ENCODE data around the gene A3GALT2.

Gene A3GALT2

GRCh38 chr1:33320619-33321165 is at the start of gene A3GALT2:
Gene A3GALT2 (minus strand): TSS chr1:33321098. CDS start chr1:33321098, 0 bp downstream.
- no peaks in the 10 kb centered on the region for H3K9me3 ChIP-seq (ENCODE audit: control insufficient read depth in 2 of 2, low read length in 2 of 2)
- H3K4me1 ChIP-seq (ENCODE audit: control insufficient read depth in 2 of 2, insufficient read depth in 2 of 2, low read length in 2 of 2) = no peaks in the 10 kb centered on the region
- no peak within 1 kb of the TSS for H3K9ac ChIP-seq (ENCODE audit: low read depth in 1 of 2, low read length in 2 of 2)
- peaks cover 29 to 30% of the 10 kb centered on the region in 2 donors for H3K36me3 ChIP-seq (ENCODE audit: control insufficient read depth in 2 of 2, insufficient read depth in 2 of 2, low read length in 2 of 2)
- H3K27ac ChIP-seq (ENCODE audit: low read depth in 2 of 2, low read length in 2 of 2) = no peak within 1 kb of the TSS
- no peaks in the 10 kb centered on the region for H3K27me3 ChIP-seq (ENCODE audit: control insufficient read depth in 2 of 2, insufficient read depth in 2 of 2, low read length in 2 of 2)
- no peak within 1 kb of the TSS for H3K4me3 ChIP-seq (ENCODE audit: low read length in 2 of 2)

DNA sequence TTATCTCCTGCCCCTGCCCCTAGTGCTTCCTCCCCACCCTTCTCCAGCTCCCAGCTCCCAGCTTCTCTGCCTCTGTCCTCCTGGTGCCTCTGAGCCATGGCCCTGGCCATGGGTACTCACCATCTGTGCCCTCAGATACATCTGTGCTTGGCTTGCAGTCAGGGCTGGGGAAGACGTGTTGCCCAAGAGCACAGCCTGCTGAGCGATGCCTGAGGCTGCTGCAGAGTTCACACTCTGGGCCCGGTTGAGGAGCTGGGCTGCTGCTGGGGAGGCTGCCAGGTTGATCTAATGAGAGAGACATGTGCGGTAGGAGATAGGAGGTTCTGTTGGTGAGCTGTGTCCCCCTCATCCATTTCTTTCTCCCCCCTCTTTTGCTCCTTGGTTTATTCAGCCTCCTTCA is 49.4 kb upstream of the A3GALT2 start:
- H3K9ac ChIP-seq (ENCODE audit: low read depth in 1 of 2, low read length in 2 of 2) = no peak overlapping the region

GRCh38 chr1:33369764-33370163 is 48.9 kb upstream of the A3GALT2 start:
- no peak overlapping the region for H3K9ac ChIP-seq (ENCODE audit: low read depth in 1 of 2, low read length in 2 of 2)
- H3K4me1 ChIP-seq (ENCODE audit: control insufficient read depth in 2 of 2, insufficient read depth in 2 of 2, low read length in 2 of 2) = peaks cover 0 to 9% of the 10 kb centered on the region in 2 donors
- no peak overlapping the region for H3K4me3 ChIP-seq (ENCODE audit: low read length in 2 of 2)
- no peaks in the 10 kb centered on the region for H3K36me3 ChIP-seq (ENCODE audit: control insufficient read depth in 2 of 2, insufficient read depth in 2 of 2, low read length in 2 of 2)
- H3K27ac ChIP-seq (ENCODE audit: low read depth in 2 of 2, low read length in 2 of 2) = no peak overlapping the region
- H3K9me3 ChIP-seq (ENCODE audit: control insufficient read depth in 2 of 2, low read length in 2 of 2) = no peaks in the 10 kb centered on the region
- H3K27me3 ChIP-seq (ENCODE audit: control insufficient read depth in 2 of 2, insufficient read depth in 2 of 2, low read length in 2 of 2) = no peaks in the 10 kb centered on the region

More for the DNA sequence above, 49.4 kb upstream of the A3GALT2 start:
- H3K9me3 ChIP-seq (ENCODE audit: control insufficient read depth in 2 of 2, low read length in 2 of 2) = no peaks in the 10 kb centered on the region
- peaks cover 0 to 8% of the 10 kb centered on the region in 2 donors for H3K4me1 ChIP-seq (ENCODE audit: control insufficient read depth in 2 of 2, insufficient read depth in 2 of 2, low read length in 2 of 2)
- H3K4me3 ChIP-seq (ENCODE audit: low read length in 2 of 2) = no peak overlapping the region
- H3K27ac ChIP-seq (ENCODE audit: low read depth in 2 of 2, low read length in 2 of 2) = no peak overlapping the region
- H3K36me3 ChIP-seq (ENCODE audit: control insufficient read depth in 2 of 2, insufficient read depth in 2 of 2, low read length in 2 of 2) = no peaks in the 10 kb centered on the region
- no peaks in the 10 kb centered on the region for H3K27me3 ChIP-seq (ENCODE audit: control insufficient read depth in 2 of 2, insufficient read depth in 2 of 2, low read length in 2 of 2)

DNA sequence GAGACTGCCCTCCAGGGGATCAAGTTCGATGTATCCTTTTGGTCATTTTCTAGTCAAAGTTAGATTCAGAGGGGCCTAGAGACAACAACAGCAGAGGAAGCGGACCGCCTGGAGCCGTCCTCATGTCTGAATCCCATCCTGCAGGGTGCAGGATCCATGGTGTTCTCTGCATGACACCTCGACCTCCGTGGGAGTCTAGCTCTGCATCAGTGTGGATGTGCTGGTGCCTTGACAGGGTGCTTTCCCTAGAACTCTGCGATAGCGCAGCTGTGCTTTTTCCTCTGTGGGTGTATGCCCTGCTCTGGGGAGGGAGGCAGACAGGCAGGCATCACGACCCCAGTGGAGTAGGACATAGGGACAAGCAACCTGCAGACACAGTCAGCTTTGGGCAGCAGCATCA is 48.2 kb upstream of the A3GALT2 start:
- Histone ChIP-seq H3K4me1 (ENCODE audit: control insufficient read depth in 2 of 2, insufficient read depth in 2 of 2, low read length in 2 of 2) (peaks cover 0 to 13% of the 10 kb centered on the region in 2 donors), H3K27me3 (ENCODE audit: control insufficient read depth in 2 of 2, insufficient read depth in 2 of 2, low read length in 2 of 2) (no peaks in the 10 kb centered on the region), H3K9me3 (ENCODE audit: control insufficient read depth in 2 of 2, low read length in 2 of 2) (no peaks in the 10 kb centered on the region), H3K4me3 (ENCODE audit: low read length in 2 of 2) (no peak overlapping the region), H3K9ac (ENCODE audit: low read depth in 1 of 2, low read length in 2 of 2) (no peak overlapping the region), H3K27ac (ENCODE audit: low read depth in 2 of 2, low read length in 2 of 2) (no peak overlapping the region), H3K36me3 (ENCODE audit: control insufficient read depth in 2 of 2, insufficient read depth in 2 of 2, low read length in 2 of 2) (no peaks in the 10 kb centered on the region)

DNA sequence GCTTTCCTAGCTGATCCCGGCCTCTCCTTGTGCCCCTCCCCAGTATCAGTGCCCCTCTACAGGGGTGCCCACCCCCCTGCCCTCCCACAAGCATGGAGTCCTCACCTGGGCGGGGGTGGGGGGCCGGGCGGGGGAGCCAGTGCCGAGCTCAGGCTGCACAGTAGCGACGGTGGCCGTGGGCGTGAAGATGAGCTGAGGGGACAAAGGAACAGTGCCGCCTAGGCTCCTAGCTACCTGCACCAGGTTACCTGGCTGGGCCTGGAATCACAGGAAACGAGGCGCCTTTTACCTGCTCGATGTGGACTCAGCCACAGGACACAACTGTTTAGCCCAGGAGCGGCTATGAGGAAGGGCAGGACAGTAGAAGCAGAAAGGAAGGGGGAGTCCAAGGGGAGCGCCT is 47.5 kb upstream of the A3GALT2 start:
- H3K9ac ChIP-seq (ENCODE audit: low read depth in 1 of 2, low read length in 2 of 2) = no peak overlapping the region
- H3K36me3 ChIP-seq (ENCODE audit: control insufficient read depth in 2 of 2, insufficient read depth in 2 of 2, low read length in 2 of 2) = no peaks in the 10 kb centered on the region
- H3K9me3 ChIP-seq (ENCODE audit: control insufficient read depth in 2 of 2, low read length in 2 of 2) = no peaks in the 10 kb centered on the region
- no peak overlapping the region for H3K4me3 ChIP-seq (ENCODE audit: low read length in 2 of 2)
- no peaks in the 10 kb centered on the region for H3K27me3 ChIP-seq (ENCODE audit: control insufficient read depth in 2 of 2, insufficient read depth in 2 of 2, low read length in 2 of 2)
- H3K4me1 ChIP-seq (ENCODE audit: control insufficient read depth in 2 of 2, insufficient read depth in 2 of 2, low read length in 2 of 2) = peaks cover 0 to 13% of the 10 kb centered on the region in 2 donors
- H3K27ac ChIP-seq (ENCODE audit: low read depth in 2 of 2, low read length in 2 of 2) = no peak overlapping the region

GRCh38 chr1:33367485-33368405 is 46.8 kb upstream of the A3GALT2 start:
- H3K36me3 ChIP-seq (ENCODE audit: control insufficient read depth in 2 of 2, insufficient read depth in 2 of 2, low read length in 2 of 2) = no peaks in the 10 kb centered on the region
- no peak overlapping the region for H3K9ac ChIP-seq (ENCODE audit: low read depth in 1 of 2, low read length in 2 of 2)
- H3K4me3 ChIP-seq (ENCODE audit: low read length in 2 of 2) = no peak overlapping the region
- H3K27me3 ChIP-seq (ENCODE audit: control insufficient read depth in 2 of 2, insufficient read depth in 2 of 2, low read length in 2 of 2) = no peaks in the 10 kb centered on the region
- no peak overlapping the region for H3K27ac ChIP-seq (ENCODE audit: low read depth in 2 of 2, low read length in 2 of 2)
- no peaks in the 10 kb centered on the region for H3K9me3 ChIP-seq (ENCODE audit: control insufficient read depth in 2 of 2, low read length in 2 of 2)
- H3K4me1 ChIP-seq (ENCODE audit: control insufficient read depth in 2 of 2, insufficient read depth in 2 of 2, low read length in 2 of 2) = peaks cover 0 to 13% of the 10 kb centered on the region in 2 donors

GRCh38 chr1:33366762-33367484 is 46.0 kb upstream of the A3GALT2 start:
- Histone ChIP-seq H3K9me3 (ENCODE audit: control insufficient read depth in 2 of 2, low read length in 2 of 2) (no peaks in the 10 kb centered on the region), H3K36me3 (ENCODE audit: control insufficient read depth in 2 of 2, insufficient read depth in 2 of 2, low read length in 2 of 2) (no peaks in the 10 kb centered on the region), H3K4me1 (ENCODE audit: control insufficient read depth in 2 of 2, insufficient read depth in 2 of 2, low read length in 2 of 2) (peaks cover 0 to 13% of the 10 kb centered on the region in 2 donors), H3K27ac (ENCODE audit: low read depth in 2 of 2, low read length in 2 of 2) (no peak overlapping the region), H3K27me3 (ENCODE audit: control insufficient read depth in 2 of 2, insufficient read depth in 2 of 2, low read length in 2 of 2) (no peaks in the 10 kb centered on the region), H3K9ac (ENCODE audit: low read depth in 1 of 2, low read length in 2 of 2) (no peak overlapping the region), H3K4me3 (ENCODE audit: low read length in 2 of 2) (no peak overlapping the region)

- Histone ChIP-seq H3K27me3 (ENCODE audit: control insufficient read depth in 2 of 2, insufficient read depth in 2 of 2, low read length in 2 of 2) (no peaks in the 10 kb centered on the region), H3K4me3 (ENCODE audit: low read length in 2 of 2) (no peak overlapping the region), H3K27ac (ENCODE audit: low read depth in 2 of 2, low read length in 2 of 2) (peak overlapping the region; percentile 2 to 5), H3K9ac (ENCODE audit: low read depth in 1 of 2, low read length in 2 of 2) (no peak overlapping the region), H3K4me1 (ENCODE audit: control insufficient read depth in 2 of 2, insufficient read depth in 2 of 2, low read length in 2 of 2) (peaks cover 0 to 13% of the 10 kb centered on the region in 2 donors), H3K36me3 (ENCODE audit: control insufficient read depth in 2 of 2, insufficient read depth in 2 of 2, low read length in 2 of 2) (no peaks in the 10 kb centered on the region), H3K9me3 (ENCODE audit: control insufficient read depth in 2 of 2, low read length in 2 of 2) (no peaks in the 10 kb centered on the region)
Measured at GRCh38 chr1:33365560-33365997, 44.7 kb upstream of the A3GALT2 start.

DNA sequence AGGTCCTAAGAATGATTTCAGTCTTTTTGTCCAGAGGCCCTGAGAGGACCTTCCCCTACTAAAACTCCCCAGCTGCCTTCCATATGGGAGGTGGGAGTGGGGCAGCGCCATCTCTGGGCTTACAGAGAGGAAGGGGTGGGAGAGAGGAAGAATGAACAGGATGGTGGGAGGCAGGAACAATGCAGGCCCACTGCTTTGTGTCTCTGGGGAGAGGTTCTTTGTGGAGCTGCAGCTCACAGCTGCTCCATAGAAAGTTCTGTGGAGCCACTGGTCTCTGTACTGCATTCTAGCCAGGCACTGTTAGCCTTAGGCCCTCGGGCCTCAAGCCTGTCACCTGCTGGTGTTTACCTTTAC is 43.6 kb upstream of the A3GALT2 start:
- no peak overlapping the region for H3K4me3 ChIP-seq (ENCODE audit: low read length in 2 of 2)
- no peaks in the 10 kb centered on the region for H3K27me3 ChIP-seq (ENCODE audit: control insufficient read depth in 2 of 2, insufficient read depth in 2 of 2, low read length in 2 of 2)
- H3K9me3 ChIP-seq (ENCODE audit: control insufficient read depth in 2 of 2, low read length in 2 of 2) = no peaks in the 10 kb centered on the region
- peak overlapping the region; percentile 25 to 49 for H3K27ac ChIP-seq (ENCODE audit: low read depth in 2 of 2, low read length in 2 of 2)
- peaks cover 0 to 13% of the 10 kb centered on the region in 2 donors for H3K4me1 ChIP-seq (ENCODE audit: control insufficient read depth in 2 of 2, insufficient read depth in 2 of 2, low read length in 2 of 2)
- no peak overlapping the region for H3K9ac ChIP-seq (ENCODE audit: low read depth in 1 of 2, low read length in 2 of 2)
- H3K36me3 ChIP-seq (ENCODE audit: control insufficient read depth in 2 of 2, insufficient read depth in 2 of 2, low read length in 2 of 2) = no peaks in the 10 kb centered on the region

GRCh38 chr1:33363470-33363861 is 42.6 kb upstream of the A3GALT2 start:
- peak overlapping the region in 1 of 2 donors; percentile 0 for H3K27ac ChIP-seq (ENCODE audit: low read depth in 2 of 2, low read length in 2 of 2)
- no peaks in the 10 kb centered on the region for H3K9me3 ChIP-seq (ENCODE audit: control insufficient read depth in 2 of 2, low read length in 2 of 2)
- H3K4me3 ChIP-seq (ENCODE audit: low read length in 2 of 2) = no peak overlapping the region
- no peaks in the 10 kb centered on the region for H3K36me3 ChIP-seq (ENCODE audit: control insufficient read depth in 2 of 2, insufficient read depth in 2 of 2, low read length in 2 of 2)
- no peak overlapping the region for H3K9ac ChIP-seq (ENCODE audit: low read depth in 1 of 2, low read length in 2 of 2)
- no peaks in the 10 kb centered on the region for H3K27me3 ChIP-seq (ENCODE audit: control insufficient read depth in 2 of 2, insufficient read depth in 2 of 2, low read length in 2 of 2)
- peaks cover 0 to 13% of the 10 kb centered on the region in 2 donors for H3K4me1 ChIP-seq (ENCODE audit: control insufficient read depth in 2 of 2, insufficient read depth in 2 of 2, low read length in 2 of 2)
